ENCODE results near the gene ADGB. TPM values are rescaled to one million over a fixed set of nuclear protein-coding genes. Genes with fewer than 3 reads are reported as not detected.

Gene ADGB
- total and polyA plus RNA-seq, 2 of the 13 experiments (the other 11 are each of a cell fraction or from before 2014, with no cell fraction given) = not detected

- TF ChIP-seq FOXP1 (IDR thresholded peaks at IDR 0.05) (no peak), FOXP1 (CRISPR knock-in tag; IDR thresholded peaks at IDR 0.05) (no peak), ZNF343 (CRISPR knock-in tag; IDR thresholded peaks at IDR 0.05) (no peak), ZNF484 (CRISPR knock-in tag; IDR thresholded peaks at IDR 0.05; ENCODE audit: borderline replicate concordance, low read depth) (no peak), MAX (IDR thresholded peaks at IDR 0.05) (peak; percentile 36; the same call in 1 of the 2 replicates), LCORL (IDR thresholded peaks at IDR 0.05) (no peak), LCORL (CRISPR knock-in tag; IDR thresholded peaks at IDR 0.05) (no peak), ZNF639 (CRISPR knock-in tag; conservative IDR thresholded peaks at IDR 0.05) (no peak), ARID4A (CRISPR knock-in tag; IDR thresholded peaks at IDR 0.05; ENCODE audit: borderline replicate concordance) (peak; percentile 59; the same call in 1 of the 2 replicates), PRDM15 (CRISPR knock-in tag; IDR thresholded peaks at IDR 0.05) (no peak), MLXIP (CRISPR knock-in tag; IDR thresholded peaks at IDR 0.05; ENCODE audit: borderline replicate concordance) (no peak), ZNF235 (CRISPR knock-in tag; IDR thresholded peaks at IDR 0.05; ENCODE audit: borderline replicate concordance) (no peak), HOMEZ (CRISPR knock-in tag; IDR thresholded peaks at IDR 0.05; ENCODE audit: low read depth) (no peak)
Measured at GRCh38 chr6:146598772-146599405, at the start of gene ADGB (continued).

Measured in HepG2 (cell line).